AG04450 (cell line): ENCODE data around the gene HIRIP3. TPM values are rescaled to one million over a fixed set of nuclear protein-coding genes. Genes with fewer than 3 reads are reported as not detected.

ENCODE experiments used
- CTCF ChIA-PET: fragments of 300-600, 350-600 bp; formaldehyde crosslinking; extraction: SDS; loops from one replicate; lab custom pipeline; 2022; ENCODE audit warnings: antibody characterized with exemption, inconsistent platforms; lab: Charles Lee
- POLR2A ChIA-PET: fragments of 350-600 bp; formaldehyde crosslinking; extraction: SDS; loops from one replicate; lab custom pipeline; 2021; ENCODE audit warnings: antibody characterized with exemption, inconsistent platforms; lab: Yijun Ruan, JAX
- DNase-seq: peaks from one replicate; pipeline ENCODE4 v3.0.0-alpha.2; 2011; ENCODE audit warnings: low read depth, low spot score
- H3K27ac ChIP-seq: one replicate; pipeline ENCODE4 v1.5.1; 2012; ENCODE audit warnings: low read depth, low read length, control low read depth
- H3K27me3 ChIP-seq: one replicate; pipeline ENCODE4 v1.6.0; 2012; ENCODE audit warnings: low read length; ENCODE audit not compliant: control insufficient read depth, insufficient read depth
- H3K4me3 ChIP-seq: 2 replicates; pipeline ENCODE4 v1.5.1; 2011; ENCODE audit warnings: mild to moderate bottlenecking, low read depth, low read length, control low read depth
- H3K9me3 ChIP-seq: 2 replicates; pipeline ENCODE4 v1.5.1; 2012; ENCODE audit warnings: low read length; ENCODE audit not compliant: control insufficient read depth, insufficient read depth
- CTCF ChIP-seq: IDR thresholded peaks from 2 replicates; pipeline ENCODE4 v1.5.1; 2011; ENCODE audit warnings: low read depth, low read length, control low read depth, inconsistent platforms
- polyA plus RNA-seq: library from polyadenylated mRNA; depleted of rRNA; stranded (reverse); fragments of >200 nt; gene quantifications from 2 replicates; pipeline ENCODE4 v1.2.3, GENCODE V29; 2011

Gene HIRIP3
- polyA plus RNA-seq, 1 experiment, result 2.5 TPM

GRCh38 chr16:30004424-30004776 is 9.0 kb upstream of the HIRIP3 start:
- H3K4me3 ChIP-seq, result no peak overlapping the region

DNA sequence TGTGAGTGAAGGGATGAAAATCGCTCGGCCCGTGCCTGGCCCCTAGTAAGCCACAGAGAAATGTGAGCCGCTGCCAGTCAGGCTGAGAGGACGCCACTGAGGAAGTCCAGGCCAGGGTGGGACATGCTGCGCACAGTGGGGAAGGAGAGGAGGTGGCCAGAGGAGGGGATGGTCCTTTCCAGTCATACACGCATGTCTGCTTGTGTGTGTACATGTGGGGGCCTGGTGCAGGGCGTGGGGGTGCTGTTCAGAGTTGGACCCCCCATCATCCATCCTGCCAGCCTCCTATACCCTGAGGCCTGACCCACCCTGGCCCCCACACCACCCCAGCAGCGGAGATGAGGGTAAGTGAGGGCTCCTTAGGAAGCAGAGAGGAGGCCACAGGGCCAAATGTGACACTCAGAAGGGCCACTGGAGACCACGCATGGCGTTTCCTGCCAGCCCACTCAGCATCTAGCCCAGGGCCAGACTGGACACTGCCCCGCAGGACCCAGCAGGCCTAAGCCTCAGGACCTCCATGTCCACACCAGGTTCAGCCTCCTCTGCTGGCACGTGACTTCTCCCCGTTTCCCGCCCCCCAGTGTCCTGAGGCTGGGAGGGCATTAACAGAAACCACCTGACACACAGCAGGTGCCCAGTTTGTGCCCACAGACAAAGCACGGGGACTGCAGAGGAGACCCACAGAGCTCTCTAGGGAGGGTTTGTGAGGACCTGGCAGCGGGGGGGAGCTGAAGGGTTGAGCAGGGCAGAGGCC is 8.4 kb upstream of the HIRIP3 start:
- ChIA-PET CTCF (interaction anchor here (0.6 kb wide), 1 partner anchor 15 kb away, joined by 9 read pairs; no protein-coding TSS in a partner anchor), POLR2A (interaction anchor here (1.5 kb wide), 1 partner anchor 8 kb away, joined by 3 read pairs; the partner anchor contains the start of gene INO80E)
- no peak for TF ChIP-seq CTCF

More at GRCh38 chr16:30004424-30004776, 9.0 kb upstream of the HIRIP3 start:
- ChIA-PET CTCF (interaction anchor here (0.6 kb wide), 1 partner anchor 15 kb away, joined by 9 read pairs; no protein-coding TSS in a partner anchor), POLR2A (interaction anchor here (1.5 kb wide), 1 partner anchor 8 kb away, joined by 3 read pairs; the partner anchor contains the start of gene INO80E)
- Histone ChIP-seq H3K27ac (no peak overlapping the region), H3K27me3 (peaks cover 6% of the 10 kb centered on the region), H3K9me3 (no peaks in the 10 kb centered on the region; the same call in 1 of the 2 replicates)
- no peak for DNase-seq
- TF ChIP-seq CTCF, result no peak

GRCh38 chr16:30002614-30003346 is 7.4 kb upstream of the HIRIP3 start:
- no peaks in the 10 kb centered on the region for H3K27me3 ChIP-seq
- ChIA-PET CTCF (interaction anchor here (0.6 kb wide), 1 partner anchor 429 kb away, joined by 5 read pairs; no protein-coding TSS in a partner anchor), POLR2A (interaction anchor here (0.7 kb wide), 1 partner anchor 116 kb away, joined by 3 read pairs; no protein-coding TSS in a partner anchor)
- no peak for TF ChIP-seq CTCF
- DNase-seq, result no peak
- no peak overlapping the region for H3K4me3 ChIP-seq
- no peak overlapping the region for H3K27ac ChIP-seq
- no peaks in the 10 kb centered on the region for H3K9me3 ChIP-seq

More for the DNA sequence above, 8.4 kb upstream of the HIRIP3 start:
- Histone ChIP-seq H3K4me3 (no peak overlapping the region), H3K27me3 (peaks cover under 1% of the 10 kb centered on the region), H3K27ac (no peak overlapping the region), H3K9me3 (no peaks in the 10 kb centered on the region)
- DNase-seq, result no peak

- DNase-seq, result no peak
- Histone ChIP-seq H3K27me3 (no peaks in the 10 kb centered on the region), H3K4me3 (no peak overlapping the region), H3K9me3 (no peaks in the 10 kb centered on the region; the same call in 1 of the 2 replicates), H3K27ac (no peak overlapping the region)
- ChIA-PET POLR2A (no interaction called here), CTCF (interaction anchor here (0.5 kb wide), 1 partner anchor 243 kb away, joined by 3 read pairs; no protein-coding TSS in a partner anchor)
- no peak for TF ChIP-seq CTCF
These were observed 5.6 kb upstream of the HIRIP3 start for GRCh38 chr16:30000735-30001631.
